ENCODE measurements around the gene GSTM3.
"Not testable (repeated sequence)": the region's sequence is repeated elsewhere in the genome, so short reads cannot be mapped to it uniquely, and the experiment has no call there.

- not testable (repeated sequence) for TF ChIP-seq E2F8 (IDR thresholded peaks at IDR 0.05; ENCODE audit: low read depth, partially characterized antibody); JUNB (IDR thresholded peaks at IDR 0.05); JUND (IDR thresholded peaks at IDR 0.05; ENCODE audit: low read depth, low read length); USF1 (IDR thresholded peaks at IDR 0.05; ENCODE audit: borderline replicate concordance, extremely low read length, insufficient read depth, low read depth, low read length); EZH2 (IDR thresholded peaks at IDR 0.05; ENCODE audit: borderline replicate concordance, control insufficient read depth, low read depth, low read length); CTCF (IDR thresholded peaks at IDR 0.05 in 2 of 3, conservative IDR thresholded peaks at IDR 0.05 in 1 of 3; ENCODE audit: control insufficient read depth in 2 of 3, extremely low read depth in 1 of 3, insufficient read depth in 1 of 3, low read depth in 3 of 3, low read length in 3 of 3); ZNF384 (IDR thresholded peaks at IDR 0.05; ENCODE audit: borderline replicate concordance, low read depth, low read length); MYB (IDR thresholded peaks at IDR 0.05; ENCODE audit: borderline replicate concordance, low read depth, low read length)
These were observed 31.0 kb downstream of the GSTM3 start for GRCh38 chr1:109709822-109710221.

Data from GM12878 (cell line).